Stimulated activated CD4-positive, alpha-beta T cell treated with anti-CD3 and anti-CD28 coated beads, Interleukin-1b, Interleukin-23, amount 100 ng/mL, for 48 hours (primary cell): ENCODE results near the gene MORC3.
"Not testable (repeated sequence)": the region's sequence is repeated elsewhere in the genome, so short reads cannot be mapped to it uniquely, and the experiment has no call there.

Experiments used
- DNase-seq: peaks from one replicate; pipeline ENCODE4 v3.0.0-alpha.2; 2020

MORC3 gene, protein sequence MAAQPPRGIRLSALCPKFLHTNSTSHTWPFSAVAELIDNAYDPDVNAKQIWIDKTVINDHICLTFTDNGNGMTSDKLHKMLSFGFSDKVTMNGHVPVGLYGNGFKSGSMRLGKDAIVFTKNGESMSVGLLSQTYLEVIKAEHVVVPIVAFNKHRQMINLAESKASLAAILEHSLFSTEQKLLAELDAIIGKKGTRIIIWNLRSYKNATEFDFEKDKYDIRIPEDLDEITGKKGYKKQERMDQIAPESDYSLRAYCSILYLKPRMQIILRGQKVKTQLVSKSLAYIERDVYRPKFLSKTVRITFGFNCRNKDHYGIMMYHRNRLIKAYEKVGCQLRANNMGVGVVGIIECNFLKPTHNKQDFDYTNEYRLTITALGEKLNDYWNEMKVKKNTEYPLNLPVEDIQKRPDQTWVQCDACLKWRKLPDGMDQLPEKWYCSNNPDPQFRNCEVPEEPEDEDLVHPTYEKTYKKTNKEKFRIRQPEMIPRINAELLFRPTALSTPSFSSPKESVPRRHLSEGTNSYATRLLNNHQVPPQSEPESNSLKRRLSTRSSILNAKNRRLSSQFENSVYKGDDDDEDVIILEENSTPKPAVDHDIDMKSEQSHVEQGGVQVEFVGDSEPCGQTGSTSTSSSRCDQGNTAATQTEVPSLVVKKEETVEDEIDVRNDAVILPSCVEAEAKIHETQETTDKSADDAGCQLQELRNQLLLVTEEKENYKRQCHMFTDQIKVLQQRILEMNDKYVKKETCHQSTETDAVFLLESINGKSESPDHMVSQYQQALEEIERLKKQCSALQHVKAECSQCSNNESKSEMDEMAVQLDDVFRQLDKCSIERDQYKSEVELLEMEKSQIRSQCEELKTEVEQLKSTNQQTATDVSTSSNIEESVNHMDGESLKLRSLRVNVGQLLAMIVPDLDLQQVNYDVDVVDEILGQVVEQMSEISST

DNA sequence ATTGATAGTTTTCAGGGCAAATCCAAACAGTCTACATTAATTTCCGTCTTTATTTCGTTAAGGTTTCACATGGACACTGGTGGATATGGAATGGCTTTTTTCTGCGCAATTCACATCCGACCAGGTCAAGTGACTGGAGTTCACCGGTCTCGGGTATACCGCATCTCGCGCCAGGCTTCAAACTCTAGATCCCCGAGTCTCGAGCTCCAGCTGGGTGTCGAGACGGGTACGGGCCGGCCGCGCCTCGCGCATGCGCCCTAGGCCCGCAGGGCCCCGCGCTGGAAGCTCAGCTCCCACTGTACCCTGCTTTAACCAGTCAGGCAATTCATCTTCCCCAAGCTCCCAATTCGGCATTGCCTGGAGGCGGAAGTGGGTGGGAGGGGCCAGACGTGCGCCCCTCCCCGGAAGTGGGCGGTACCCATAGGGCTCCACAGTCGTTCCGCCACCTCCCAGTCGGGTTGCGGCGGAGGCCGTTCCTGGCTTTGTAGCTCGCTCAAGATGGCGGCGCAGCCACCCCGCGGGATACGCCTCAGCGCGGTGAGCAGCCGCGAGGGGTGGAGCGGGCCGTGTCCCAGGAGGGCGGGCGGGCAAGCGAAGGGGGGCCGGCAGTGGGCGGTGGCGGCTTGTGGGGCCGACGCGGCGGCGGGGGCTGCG, at the start of gene MORC3:
TSS of gene MORC3 (plus strand) at position 431 of the 654 bp plus-strand sequence. CDS start at position 499, 68 bp downstream.
- DNase-seq = peak; percentile 98

DNA sequence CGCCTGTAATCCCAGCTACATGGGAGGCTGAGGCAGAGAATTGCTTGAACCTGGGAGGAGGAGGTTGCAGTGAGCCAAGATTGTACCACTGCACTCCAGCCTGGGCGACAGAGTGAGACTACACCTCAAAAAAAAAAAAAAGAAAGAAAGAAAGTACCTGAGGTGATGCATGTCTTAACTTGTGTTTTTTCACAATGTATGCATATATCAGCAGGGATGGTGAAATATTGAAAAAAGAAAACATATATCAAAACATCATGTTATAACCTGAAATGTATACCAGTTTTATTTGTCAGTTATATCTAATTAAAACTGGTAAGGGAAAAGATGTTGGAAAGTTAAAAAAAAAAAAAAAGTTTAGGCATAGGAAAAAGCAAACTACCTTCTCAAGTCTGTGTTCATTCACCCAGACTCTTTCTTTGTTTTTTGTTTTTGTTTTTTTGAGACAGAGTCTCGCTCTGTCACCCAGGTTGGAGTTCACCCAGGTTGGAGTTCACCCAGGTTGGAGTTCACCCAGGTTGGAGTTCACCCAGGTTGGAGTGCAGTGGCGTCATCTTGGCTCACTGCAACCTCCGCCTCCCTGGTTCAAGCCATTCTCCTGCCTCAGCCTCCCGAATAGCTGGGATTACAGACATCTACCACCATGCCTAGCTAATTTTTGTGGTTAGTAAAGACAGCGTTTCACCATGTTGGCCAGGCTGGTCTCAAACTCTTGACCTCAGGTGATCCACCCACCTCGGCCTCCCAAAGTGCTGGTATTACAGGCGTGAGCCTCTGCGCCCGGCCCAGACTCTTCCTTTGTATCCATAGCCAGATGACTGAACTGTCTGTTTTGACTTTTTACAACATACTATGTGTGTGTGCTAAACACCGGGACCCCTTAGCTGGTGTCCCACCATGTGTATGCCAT, 49.0 kb upstream of the MORC3 start:
- not testable (repeated sequence) for DNase-seq

DNA sequence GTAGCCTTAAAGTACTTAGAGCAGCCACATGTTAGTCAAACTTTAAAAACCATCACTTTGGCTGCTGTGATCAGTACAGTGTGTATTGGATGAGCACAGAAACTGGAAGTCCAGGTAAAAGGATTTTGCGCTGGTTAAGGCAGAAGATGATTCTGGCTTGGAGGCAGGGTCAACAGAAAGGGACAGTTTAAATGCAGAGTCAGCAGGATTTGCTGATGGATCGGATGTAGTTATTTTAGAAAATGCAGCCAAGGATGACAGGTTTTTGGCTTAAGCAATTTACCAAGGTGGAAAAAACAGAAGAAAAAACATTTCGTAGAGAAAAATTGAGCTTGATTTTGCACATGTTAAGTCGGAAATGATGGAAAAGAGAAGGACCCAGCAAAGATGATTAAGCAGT, 45.9 kb upstream of the MORC3 start:
- DNase-seq = no peak

DNA sequence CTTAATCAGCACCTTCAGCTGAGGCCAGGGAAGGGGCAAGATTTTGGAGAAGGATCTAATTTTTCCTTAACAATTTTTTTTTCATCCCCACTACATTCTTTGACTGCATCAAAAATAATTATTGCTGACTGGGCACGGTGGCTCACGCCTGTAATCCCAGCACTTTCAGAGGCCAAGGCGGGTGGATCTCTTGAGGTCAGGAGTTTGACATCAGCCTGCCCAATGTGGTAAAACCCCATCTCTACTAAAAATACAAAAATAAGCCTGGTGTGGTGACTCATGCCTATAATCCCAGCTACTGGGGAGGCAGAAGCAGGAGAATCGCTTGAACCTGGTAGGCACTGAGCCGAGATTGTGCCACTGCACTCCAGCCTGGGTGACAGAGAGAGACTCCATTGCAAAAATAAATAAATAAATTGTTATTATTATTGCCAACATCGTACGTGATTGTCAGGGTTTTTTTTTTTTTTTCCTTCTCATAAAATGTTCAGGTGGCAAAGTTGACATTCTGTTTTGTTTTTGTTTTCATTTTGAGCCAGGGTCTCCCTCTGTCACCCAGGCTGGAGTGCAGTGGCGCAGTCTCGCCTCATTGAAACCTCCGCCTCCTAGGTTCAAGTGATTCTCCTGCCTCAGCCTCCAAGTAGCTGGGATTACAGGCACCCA, 37.3 kb upstream of the MORC3 start:
- DNase-seq = no peak

DNA sequence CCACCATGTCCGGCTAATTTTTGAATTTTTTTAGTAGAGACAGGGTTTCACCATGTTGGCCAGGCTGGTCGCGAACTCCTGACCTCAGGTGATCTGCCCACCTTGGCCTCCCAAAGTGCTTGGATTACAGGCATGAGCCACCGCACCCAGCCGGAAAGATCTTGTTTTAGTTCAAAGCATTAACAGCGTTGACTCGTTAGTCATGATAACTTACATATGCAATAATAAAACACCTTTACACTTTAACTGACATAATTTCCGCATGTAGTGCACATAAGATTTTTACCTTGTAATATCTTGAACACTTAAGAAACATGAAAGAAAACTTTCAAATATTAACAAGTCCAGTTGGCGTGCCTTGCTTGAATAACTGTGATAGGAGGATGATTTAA, 36.8 kb upstream of the MORC3 start:
- not testable (repeated sequence) for DNase-seq

DNA sequence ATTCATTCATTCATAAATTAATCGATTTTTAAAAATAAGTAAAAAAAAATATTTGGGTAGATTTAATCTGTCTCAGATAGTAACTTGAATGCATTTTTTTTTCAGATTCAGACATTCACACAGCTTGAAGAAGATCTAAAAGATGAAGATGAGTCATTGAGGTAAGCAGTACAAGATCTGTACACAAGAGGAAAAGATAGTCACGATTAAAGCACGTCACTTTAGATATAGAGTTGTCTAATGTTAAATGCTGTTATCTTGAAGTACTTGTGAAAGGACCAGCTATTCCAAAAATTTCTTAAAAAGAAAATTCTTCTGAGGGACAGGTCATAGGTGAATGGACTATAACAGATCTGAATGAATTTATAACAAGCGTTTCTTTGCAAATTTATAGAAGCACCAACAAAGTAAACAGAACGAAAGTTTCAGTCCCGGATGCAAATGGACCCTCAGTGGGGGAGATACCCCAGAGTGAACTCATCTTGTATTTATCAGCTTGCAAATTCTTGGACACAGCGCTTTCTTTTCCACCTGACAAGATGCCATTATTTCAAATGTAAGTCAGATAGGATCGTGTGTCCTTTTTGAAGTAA, 31.2 kb upstream of the MORC3 start:
- DNase-seq = no peak

DNA sequence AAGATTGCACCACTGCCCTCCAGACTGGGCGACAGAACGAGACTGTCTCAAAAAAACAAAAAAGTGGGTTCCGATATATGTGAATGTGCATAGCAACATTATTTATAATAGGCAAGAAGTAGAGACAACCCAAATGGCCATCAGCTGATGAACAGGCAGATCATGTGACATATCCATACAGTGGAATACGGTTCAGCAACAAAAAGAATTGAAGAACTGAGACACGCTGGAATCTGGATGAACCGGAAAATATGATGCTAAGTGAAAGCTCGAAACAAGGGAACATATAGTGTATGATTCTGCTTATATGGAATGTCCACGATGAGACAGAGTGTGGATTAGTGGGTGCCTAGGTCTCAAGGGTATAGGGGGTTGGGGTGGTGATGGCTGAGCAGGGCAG, 28.5 kb upstream of the MORC3 start:
- no peak for DNase-seq

DNA sequence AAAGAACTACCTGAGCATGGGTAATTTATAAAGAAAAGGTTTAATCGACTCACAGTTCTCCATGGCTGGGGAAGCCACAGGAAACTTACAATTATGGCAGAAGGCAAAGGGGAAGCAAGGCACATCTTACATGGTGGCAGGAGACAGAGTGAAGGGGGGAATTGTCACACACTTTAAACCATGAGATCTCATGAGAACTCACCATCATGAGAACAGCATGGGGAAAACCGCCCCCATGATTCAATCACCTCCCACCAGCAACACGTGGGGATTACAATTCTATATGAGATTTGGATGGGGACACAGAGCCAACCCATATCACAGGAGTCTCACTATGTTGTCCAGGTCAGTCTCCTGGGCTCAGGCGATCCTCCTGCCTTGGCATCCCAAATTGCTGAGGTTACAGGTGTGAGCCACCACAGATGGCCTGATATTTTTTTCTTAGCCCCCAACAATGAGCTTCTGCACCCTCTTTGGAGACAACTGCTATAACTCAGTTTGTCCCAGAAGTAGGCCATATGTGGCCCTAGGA, 22.5 kb upstream of the MORC3 start:
- DNase-seq = no peak

DNA sequence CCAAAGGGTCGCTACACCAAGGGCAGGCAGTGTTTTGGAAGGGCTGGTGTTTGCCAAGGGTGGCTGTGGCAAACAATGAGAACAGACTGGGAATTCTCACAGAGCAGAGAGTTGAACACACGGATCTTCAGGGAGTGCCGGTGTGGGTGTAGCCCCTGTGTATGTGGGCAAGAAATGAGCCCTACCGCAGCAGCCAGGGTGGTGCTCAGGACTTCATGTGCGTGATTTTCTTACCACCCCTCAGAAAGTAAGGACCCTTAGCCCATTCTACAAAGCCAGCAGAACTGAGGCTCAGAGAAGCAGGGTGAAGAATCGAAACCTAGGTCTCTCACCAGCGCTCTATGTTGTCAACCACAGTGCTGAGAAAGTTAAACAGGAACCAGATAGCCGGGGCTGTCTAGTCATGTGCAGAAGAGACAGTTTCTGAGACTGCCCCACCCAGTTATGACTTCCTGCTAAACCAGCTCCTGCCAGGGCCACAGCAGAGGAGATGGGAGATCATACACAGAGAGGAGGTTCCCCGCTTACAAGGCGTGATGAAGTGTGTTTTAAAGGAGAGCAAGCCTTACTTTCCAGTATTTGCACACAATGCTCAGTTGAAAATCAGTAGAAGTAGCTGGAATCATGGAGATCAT, 21.9 kb upstream of the MORC3 start:
- peak; percentile 73 for DNase-seq

DNA sequence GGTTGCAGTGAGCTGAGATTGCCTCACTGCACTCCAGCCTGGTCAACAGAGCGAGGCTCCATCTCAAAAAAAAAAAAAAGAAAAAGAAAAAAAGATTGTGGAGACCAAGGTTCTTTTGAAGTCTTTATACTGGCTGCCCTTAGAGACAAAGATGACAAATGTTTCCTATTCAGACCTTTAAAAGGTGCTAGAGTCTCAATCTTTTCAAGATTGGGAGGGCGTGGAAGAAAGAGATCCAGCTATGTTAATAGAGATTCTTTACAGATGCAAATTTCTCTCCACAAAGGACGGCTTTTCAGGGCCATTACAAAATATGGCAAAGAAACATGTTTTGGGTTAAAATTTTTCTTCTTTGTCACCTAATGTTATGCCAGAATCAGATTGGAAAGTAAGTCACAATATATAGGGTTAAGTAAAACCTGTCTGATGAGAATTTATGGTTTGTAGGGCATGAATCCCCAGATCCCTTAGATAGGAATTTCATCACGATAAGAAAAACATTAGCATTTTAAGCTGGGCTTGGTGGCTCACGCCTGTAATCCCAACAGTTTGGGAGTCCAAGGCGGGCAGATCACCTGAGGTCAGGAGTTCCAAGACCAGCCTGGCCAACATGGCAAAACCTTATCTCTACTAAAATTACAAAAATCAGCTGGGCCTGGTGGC, 13.0 kb upstream of the MORC3 start:
- no peak for DNase-seq

DNA sequence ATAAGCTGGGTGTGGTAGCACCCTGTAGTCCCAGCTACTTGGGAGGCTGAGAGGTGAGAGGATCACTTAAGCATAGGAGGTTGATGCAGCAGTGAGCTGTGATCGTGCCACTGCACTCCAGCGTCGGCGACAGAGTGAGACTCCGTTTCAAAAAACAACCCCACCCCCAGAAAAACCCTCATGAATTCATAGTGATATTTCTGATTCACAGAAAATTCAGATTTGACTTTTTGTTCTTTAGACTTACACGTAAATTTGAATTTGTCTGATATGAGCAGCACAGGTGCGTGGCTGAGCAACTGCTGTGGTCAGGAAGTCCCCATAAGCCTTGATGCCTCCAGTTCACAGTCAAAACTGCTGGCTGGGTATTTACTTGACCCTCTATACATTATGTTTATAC, 10.0 kb upstream of the MORC3 start:
- peak; percentile 75 for DNase-seq

DNA sequence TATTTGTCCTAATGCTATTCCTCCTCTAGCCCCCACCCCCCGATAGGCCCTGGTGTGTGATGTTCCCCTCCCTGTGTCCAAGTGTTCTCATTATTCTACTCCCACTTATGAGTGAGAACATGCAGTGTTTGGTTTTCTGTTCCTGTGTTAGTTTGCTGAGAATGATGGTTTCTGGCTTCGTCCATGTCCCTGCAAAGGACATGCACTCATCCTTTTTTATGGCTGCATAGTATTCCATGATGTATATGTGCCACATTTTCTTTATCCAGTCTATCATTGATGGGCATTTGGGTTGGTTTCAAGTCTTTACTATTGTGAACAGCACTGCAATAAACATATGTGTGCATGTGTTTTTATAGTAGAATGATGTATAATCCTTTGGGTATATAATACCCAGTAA, 6.6 kb upstream of the MORC3 start:
- not testable (repeated sequence) for DNase-seq

DNA sequence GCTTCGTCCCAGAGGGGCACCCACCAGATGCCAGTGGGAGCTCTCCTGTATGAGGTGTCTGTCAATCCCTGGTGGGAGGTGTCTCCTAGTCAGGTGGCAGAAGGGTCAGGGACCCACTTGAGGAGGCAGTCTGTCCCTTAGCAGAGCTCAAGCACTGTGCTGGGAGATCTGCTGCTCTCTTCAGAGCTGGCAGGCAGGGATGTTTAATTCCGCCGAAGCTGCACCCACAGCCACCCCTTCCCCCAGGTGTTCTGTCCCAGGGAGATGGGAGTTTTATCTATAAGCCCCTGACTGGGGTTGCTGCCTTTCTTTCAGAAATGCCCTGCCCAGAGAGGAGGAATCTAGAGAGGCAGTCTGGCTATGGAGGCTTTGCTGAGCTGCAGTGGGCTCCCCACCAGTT, 4.0 kb upstream of the MORC3 start:
- not testable (repeated sequence) for DNase-seq

DNA sequence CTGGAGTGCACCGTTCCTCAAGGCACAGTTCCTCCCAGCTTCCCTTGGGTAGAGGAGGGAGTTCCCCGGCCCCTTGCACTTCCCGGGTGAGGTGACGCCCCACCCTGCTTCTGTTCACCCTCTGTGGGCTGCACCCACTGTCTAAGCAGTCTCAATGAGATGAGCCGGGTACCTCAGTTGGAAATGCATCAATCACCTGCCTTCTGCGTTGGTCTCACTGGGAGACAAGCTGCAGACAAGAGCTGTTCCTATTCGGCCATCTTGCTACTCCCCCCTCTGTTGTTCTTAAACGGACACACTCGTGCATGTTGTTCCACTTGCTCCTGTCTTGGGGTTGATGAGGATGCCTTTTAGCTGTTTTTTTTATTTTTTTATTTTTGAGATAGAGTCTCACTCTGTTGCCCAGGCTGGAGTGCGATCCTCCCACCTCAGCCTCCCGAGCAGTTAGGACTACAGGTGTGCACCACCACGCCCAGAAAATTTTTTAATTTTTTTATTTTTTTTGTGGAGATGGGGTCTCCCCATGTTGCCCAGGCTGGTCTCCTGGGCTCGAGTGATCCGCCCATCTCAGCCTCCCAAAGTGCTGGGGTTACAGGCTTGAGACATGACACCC, 3.0 kb upstream of the MORC3 start:
- DNase-seq = no peak

DNA sequence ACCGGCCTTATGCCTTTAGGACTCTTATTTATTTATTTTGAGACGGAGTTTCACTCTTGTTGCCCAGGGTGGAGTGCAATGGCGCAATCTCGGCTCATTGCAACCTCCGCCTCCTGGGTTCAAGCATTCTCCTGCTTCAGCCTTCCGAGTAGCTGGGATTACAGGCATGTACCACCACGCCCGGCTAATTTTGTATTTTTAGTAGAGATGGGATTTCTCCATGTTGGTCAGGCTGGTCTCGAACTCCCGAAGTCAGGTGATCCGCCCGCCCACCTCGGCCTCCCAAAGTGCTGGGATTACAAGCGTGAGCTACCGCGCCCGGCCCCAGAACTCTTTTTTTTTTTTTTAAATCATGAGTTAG, 611 bp upstream of the MORC3 start:
- DNase-seq = not testable (repeated sequence)

DNA sequence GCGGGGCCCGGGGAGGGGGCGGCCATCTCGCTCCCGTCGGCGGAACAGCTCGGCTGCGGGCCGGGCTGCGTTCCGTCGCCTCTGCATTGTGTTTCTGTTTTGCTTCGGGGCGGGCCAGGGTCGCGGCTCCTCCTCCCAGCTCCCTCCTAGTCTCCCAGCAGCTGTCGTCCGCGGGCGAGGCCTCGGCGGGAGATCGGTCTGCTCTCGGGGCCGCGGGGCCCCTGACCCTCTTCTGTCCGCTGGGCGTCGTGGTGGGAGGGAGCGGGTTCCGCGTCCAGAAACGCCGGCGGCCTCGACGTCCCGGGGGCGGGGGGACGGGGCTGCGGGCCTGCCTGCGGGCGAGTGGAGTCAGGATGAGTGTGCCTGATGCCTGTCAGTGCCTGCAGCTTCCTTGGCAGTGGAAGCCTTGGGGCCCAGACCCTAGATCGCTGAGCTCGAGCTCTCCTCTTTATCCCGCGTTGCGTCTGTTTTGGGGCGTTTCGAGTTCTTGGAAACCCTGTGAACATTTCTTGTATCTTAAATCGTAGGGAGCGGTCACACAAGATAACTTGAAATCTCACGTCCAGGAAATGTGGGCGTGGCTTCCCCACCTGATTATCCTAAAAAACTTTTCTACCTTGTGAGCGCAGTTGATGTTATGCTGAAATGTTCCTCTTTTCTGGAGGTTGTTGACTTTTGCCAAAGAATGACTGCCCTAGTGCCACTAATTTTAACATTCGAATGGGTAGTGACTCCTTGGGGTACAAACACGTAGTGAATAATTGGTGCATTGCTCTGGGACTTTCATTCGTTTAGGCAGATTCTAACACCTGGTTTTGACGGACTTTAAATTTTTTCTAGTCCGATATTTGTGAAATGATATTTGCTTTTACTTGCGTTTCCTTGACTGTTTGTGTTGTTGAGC, 676 bp downstream of the MORC3 start:
- DNase-seq = peak; percentile 81

DNA sequence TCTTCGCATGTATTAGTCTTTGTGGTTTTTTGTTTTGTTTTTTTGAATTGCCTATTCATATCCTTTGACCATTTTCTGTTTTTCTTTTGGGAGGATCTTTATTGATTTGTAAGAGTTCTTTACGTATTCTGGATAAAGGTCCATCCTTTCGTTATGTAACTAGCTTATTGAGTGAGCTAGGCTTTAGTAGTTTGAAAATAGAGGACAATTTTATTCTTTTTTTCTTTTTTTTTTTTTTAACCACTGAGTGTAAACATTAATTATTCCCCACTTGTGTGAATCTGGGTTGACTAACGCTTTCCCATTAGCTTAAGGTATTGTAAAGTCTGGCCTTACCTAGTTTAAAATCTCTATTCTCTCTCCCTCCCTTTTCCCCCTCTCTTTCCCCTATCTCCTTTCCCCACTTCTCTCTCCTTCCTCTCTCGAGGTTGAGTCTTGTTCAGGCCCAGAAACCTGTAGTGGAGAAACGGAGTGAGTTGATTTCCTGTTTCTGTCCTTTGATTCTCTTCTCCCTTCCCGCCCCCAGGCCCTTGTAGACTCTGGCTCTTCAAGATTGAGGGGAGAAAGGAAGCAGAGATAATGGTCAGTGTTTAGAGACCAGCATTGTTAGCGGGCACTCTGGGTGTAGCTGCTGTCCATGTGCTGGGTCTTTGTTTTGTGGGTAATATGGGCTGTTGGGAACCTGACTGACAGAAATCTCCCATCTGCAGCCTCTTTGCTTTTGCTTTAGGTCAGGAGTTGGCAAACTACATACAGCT, 1.5 kb downstream of the MORC3 start:
- DNase-seq = no peak

DNA sequence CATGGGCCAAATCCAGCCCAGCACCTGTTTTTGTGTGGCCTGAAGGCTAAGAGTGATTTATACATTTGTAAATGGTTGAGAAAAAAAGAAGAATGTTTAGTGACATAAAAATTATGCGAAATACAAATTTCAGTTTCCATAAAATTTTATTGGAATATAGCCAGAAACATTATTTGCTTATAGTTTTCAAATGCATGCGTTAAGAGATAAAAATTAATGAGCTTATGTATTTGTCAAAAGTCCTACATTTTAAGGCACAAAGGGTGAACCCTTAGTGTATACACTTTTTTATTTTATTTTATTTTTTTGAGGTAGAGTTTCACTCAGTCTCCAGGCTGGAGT, 2.1 kb downstream of the MORC3 start:
- DNase-seq = no peak
